Right atrium auricular region (tissue), 2 donors: ENCODE data around the gene TMEM271. TPM values are rescaled to one million over a fixed set of nuclear protein-coding genes. Genes with fewer than 3 reads are reported as not detected.
"Not testable (repeated sequence)": the region's sequence is repeated elsewhere in the genome, so short reads cannot be mapped to it uniquely, and the experiment has no call there.

Experiments
- DNase-seq: peaks from one replicate; pipeline ENCODE4 v3.0.0-alpha.2; 2019; ENCODE audit warnings: low spot score
- H3K27ac ChIP-seq, 2 donors: fragments of 200-600 bp; sonication (generic); 1 replicate in 1 of 2; 2 replicates in 1 of 2; pipeline ENCODE4 v1.5.1; 2016 to 2019
- H3K27me3 ChIP-seq, 2 donors: fragments of 200-600 bp; sonication (generic); one replicate each; pipeline versions ENCODE4 v1.5.1 to v1.6.0; 2017 to 2019
- H3K36me3 ChIP-seq: fragments of 200-600 bp; sonication (generic); one replicate; pipeline ENCODE4 v1.5.1; 2016
- H3K4me1 ChIP-seq, 2 donors: fragments of 200-600 bp; sonication (generic); one replicate each; pipeline versions ENCODE4 v1.5.1 to v1.6.0; 2017 to 2019
- H3K4me3 ChIP-seq, 2 donors: fragments of 200-600 bp; sonication (generic); 1 replicate in 1 of 2; 2 replicates in 1 of 2; pipeline ENCODE4 v1.5.1; 2017 to 2019; ENCODE audit warnings: mild to moderate bottlenecking in 1 of 2, moderate library complexity in 1 of 2
- H3K9me3 ChIP-seq, 2 donors: fragments of 200-600 bp; sonication (generic); one replicate each; pipeline ENCODE4 v1.5.1; 2019
- total RNA-seq, 2 donors: library from RNA; depleted of rRNA; stranded (reverse); fragments of >200 nt; gene quantifications; one replicate each; pipeline ENCODE4 v1.1.0, GENCODE V29; 2016
- TF ChIP-seq, protein P1 (sequence below), 2 donors: fragments of 200-600 bp; sonication (generic); IDR thresholded peaks; one replicate each; pipeline ENCODE4 v1.5.1; 2019; ENCODE audit warnings: antibody characterized with exemption in 2 of 2

TMEM271 gene
- total RNA-seq, 2 donors from 2014 or later: not detected

DNA sequence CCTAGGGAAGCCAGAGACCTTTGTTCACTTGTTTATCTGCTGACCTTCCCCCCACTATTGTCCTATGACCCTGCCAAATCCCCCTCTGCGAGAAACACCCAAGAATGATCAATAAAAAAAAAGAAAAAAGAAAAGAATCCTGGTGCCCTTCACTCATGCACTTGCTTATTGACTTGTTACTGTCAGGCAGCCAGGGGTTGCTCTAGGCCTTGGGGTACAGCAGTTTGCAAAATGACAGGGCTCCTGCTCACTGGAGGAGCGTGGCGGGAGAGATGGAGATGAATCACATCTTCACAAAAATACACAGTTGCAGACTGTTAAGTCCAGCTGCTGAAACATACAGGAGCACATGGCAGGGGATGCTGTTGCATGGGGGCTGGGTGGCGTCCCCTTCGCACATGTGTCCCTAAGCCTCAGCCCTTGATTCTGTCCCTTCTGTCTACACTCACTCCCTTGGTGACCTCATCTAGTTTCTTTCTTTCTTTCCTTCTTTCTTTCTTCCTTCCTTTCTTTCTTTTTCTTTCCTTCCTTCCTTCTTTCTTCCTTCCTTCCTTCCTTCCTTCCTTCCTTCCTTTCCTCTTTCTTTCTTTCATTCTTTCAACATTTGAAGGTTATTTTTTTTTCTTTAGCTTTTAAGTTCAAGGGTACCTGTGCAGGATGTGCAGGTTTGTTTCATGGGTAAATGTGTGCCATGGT, 16.9 kb upstream of the TMEM271 start:
- DNase-seq: no peak
- Histone ChIP-seq H3K4me3 (no peak overlapping the region), H3K36me3 (no peaks in the 10 kb centered on the region), H3K27ac (no peak overlapping the region), H3K27me3 (no peaks in the 10 kb centered on the region), H3K4me1 (no peaks in the 10 kb centered on the region), H3K9me3 (peaks cover 0 to 8% of the 10 kb centered on the region in 2 donors)
- TF ChIP-seq, protein P1, sequence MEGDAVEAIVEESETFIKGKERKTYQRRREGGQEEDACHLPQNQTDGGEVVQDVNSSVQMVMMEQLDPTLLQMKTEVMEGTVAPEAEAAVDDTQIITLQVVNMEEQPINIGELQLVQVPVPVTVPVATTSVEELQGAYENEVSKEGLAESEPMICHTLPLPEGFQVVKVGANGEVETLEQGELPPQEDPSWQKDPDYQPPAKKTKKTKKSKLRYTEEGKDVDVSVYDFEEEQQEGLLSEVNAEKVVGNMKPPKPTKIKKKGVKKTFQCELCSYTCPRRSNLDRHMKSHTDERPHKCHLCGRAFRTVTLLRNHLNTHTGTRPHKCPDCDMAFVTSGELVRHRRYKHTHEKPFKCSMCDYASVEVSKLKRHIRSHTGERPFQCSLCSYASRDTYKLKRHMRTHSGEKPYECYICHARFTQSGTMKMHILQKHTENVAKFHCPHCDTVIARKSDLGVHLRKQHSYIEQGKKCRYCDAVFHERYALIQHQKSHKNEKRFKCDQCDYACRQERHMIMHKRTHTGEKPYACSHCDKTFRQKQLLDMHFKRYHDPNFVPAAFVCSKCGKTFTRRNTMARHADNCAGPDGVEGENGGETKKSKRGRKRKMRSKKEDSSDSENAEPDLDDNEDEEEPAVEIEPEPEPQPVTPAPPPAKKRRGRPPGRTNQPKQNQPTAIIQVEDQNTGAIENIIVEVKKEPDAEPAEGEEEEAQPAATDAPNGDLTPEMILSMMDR (IDR thresholded peaks at IDR 0.05): no peak

DNA sequence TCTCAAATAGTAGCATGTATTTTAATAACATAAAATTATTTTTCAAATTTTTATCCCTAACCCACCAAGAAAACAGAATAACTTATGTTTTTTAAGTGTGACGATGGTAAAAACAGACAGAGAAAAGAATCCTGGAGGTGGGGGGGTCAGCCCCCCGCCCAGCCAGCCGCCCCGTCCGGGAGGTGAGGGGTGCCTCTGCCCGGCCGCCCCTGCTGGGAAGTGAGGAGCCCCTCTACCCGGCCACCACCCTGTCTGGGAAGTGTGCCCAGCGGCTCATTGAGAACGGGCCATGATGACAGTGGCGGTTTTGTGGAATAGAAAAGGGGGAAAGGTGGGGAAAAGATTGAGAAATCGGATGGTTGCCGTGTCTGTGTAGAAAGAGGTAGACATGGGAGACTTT, 16.1 kb upstream of the TMEM271 start:
- not testable (repeated sequence) for H3K27ac ChIP-seq, H3K4me1 ChIP-seq, H3K9me3 ChIP-seq, DNase-seq, H3K4me3 ChIP-seq, H3K36me3 ChIP-seq, H3K27me3 ChIP-seq

DNA sequence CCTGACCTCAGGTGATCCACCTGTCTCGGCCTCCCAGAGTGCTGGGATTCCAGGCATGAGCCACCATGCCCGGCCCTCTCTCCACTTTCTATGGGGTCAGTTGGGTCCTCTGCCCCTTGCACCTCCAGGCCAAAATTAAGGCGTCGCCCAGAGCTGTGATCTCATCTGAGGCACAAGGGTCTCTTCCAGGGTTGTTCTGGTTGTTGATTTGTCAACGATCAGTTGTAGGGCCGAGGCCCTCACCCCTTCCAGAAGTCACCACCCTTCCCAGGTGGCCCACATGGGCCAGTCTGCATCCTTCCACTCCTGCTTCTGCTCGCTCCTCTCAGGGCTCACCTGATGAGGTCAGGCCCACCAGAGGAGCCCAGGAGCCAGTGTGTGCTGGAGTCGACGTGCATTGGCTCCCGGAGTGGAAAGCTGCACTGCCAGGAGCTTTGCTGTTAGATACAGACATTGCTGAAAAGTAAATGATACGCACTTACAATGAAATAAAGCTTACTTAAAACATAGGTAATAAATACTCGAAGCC, 14.3 kb upstream of the TMEM271 start:
- H3K4me3 ChIP-seq: no peak overlapping the region
- no peak for DNase-seq
- H3K27ac ChIP-seq: no peak overlapping the region
- peaks cover 0 to 8% of the 10 kb centered on the region in 2 donors for H3K9me3 ChIP-seq
- TF ChIP-seq, protein P1 (IDR thresholded peaks at IDR 0.05): no peak
- H3K36me3 ChIP-seq: no peaks in the 10 kb centered on the region
- no peaks in the 10 kb centered on the region for H3K27me3 ChIP-seq
- H3K4me1 ChIP-seq: no peaks in the 10 kb centered on the region

DNA sequence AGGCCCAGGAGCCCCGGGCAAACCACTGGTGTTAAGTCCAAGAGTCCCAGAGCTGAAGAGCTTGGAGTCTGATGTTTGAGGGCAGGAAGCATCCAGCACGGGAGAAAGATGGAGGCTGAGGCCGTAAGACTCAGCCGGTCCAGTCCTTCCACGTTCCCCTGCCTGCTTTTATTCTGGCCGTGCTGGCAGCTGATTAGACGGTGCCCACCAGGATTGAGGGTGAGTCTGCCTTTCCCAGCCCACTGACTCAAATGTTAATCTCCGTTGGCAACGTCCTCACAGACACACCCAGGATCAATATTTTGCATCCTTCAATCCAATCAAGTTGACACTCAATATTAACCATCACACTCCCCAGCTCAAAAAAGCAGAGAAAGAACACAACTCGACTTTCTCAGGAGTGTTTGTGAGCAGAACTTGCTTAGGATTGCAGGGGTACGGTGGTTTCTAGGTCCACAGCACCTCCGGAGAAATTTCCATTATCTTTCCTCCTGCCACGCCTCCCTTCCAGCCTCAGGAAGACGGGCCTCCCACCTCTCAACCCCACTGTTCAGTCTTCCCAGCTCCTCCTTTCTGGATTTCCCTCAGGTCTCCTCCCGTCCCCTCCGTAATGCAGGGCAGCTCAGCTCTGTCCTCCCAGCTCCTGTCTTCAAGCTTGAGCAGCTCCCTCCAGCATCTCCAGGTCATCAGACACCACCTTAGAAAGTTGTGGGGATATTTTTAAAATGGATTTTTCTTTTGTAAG, 13.3 kb upstream of the TMEM271 start:
- H3K27ac ChIP-seq: no peak overlapping the region
- no peak for DNase-seq
- no peaks in the 10 kb centered on the region for H3K36me3 ChIP-seq
- H3K4me1 ChIP-seq: no peaks in the 10 kb centered on the region
- TF ChIP-seq, protein P1 (IDR thresholded peaks at IDR 0.05): no peak
- peaks cover 0 to 8% of the 10 kb centered on the region in 2 donors for H3K9me3 ChIP-seq
- no peaks in the 10 kb centered on the region for H3K27me3 ChIP-seq
- no peak overlapping the region for H3K4me3 ChIP-seq

DNA sequence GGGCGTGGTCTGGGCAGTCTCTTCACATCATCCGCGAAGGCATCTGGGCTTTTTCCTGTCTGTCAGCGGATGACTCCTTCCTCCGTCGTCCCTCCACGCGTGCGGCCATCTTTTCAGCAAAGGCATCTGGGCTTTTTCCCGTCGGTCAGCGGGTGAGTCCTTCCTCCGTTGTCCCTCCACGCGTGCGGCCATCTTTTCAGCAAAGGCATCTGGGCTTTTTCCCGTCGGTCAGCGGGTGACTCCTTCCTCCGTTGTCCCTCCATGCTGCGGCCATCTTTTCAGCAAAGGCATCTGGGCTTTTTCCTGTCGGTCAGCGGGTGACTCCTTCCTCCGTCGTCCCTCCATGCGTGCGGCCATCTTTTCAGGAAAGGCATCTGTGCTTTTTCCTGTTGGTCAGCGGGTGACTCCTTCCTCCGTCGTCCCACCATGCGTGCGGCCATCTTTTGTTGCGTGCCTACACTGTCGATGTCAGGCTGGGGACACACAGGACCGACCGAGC, 12.3 kb upstream of the TMEM271 start:
- Histone ChIP-seq H3K4me1 (no peaks in the 10 kb centered on the region), H3K27me3 (no peaks in the 10 kb centered on the region), H3K9me3 (peaks cover 0 to 15% of the 10 kb centered on the region in 2 donors), H3K27ac (no peak overlapping the region), H3K36me3 (no peaks in the 10 kb centered on the region), H3K4me3 (no peak overlapping the region)
- TF ChIP-seq, protein P1 (IDR thresholded peaks at IDR 0.05): no peak
- no peak for DNase-seq

DNA sequence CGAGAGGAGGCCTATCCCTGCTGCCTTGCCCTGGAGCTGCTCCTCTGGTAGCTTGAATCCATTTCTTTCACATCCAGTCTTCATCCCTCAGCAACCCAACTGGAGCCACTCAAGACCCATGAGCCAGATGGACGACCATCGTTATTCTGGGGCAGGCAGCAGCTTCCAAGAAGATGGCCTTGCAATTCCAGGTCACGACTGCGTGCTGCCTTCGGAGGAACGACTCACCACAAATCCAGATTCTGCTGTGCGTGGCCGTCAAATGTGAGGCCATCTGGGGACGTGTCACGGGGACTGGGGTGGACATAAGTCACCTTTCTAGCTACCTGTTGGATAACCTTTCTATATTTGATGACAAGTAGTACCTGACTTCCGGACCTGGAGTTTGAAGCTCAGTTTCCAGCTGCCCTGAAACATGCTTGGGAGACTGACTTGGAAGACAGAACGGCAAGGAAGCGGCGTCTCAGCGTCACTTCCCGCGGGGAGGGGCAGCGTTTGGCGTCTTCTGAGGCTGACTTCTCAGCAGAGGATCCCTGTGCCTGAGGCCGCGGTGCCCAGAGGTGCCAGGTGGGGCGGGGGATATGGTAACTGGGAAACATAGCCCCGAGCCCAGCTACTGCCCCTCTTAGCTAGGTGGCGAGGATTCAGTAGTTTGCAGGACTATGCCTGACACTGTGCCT, 11.7 kb upstream of the TMEM271 start:
- DNase-seq: no peak
- Histone ChIP-seq H3K9me3 (peaks cover 0 to 20% of the 10 kb centered on the region in 2 donors), H3K27me3 (no peaks in the 10 kb centered on the region), H3K4me3 (no peak overlapping the region), H3K36me3 (no peaks in the 10 kb centered on the region), H3K27ac (no peak overlapping the region), H3K4me1 (no peaks in the 10 kb centered on the region)
- TF ChIP-seq, protein P1 (IDR thresholded peaks at IDR 0.05): no peak
